Subcutaneous adipose tissue (tissue), 4 donors: ENCODE data around the gene RBM6. TPM values are rescaled to one million over a fixed set of nuclear protein-coding genes. Genes with fewer than 3 reads are reported as not detected.

ENCODE experiments used
- CTCF ChIP-seq: fragments of 450-650 bp; IDR thresholded peaks from one replicate; pipeline ENCODE4 v1.5.1; 2016; ENCODE audit warnings: low read depth, mild to moderate bottlenecking, control low read depth, antibody characterized with exemption, moderate library complexity
- total RNA-seq, 4 donors: library from RNA; depleted of rRNA; stranded (reverse); fragments of >200 nt; gene quantifications; one replicate each; pipeline ENCODE4 v1.1.0, GENCODE V29; 2016

Gene RBM6
- total RNA-seq, 4 donors from 2014 or later = 95.5 to 150 (median 107) TPM

- TF ChIP-seq CTCF = no peak
Measured at GRCh38 chr3:49910409-49911123, 29.4 kb upstream of the RBM6 start.

GRCh38 chr3:49911124-49911420 is 28.9 kb upstream of the RBM6 start:
- TF ChIP-seq CTCF = no peak

GRCh38 chr3:49911611-49912010 is 28.3 kb upstream of the RBM6 start:
- no peak for TF ChIP-seq CTCF

GRCh38 chr3:49912881-49913281 is 27.1 kb upstream of the RBM6 start:
- TF ChIP-seq CTCF = no peak

- TF ChIP-seq CTCF = no peak
Measured at GRCh38 chr3:49914906-49915305, 25.0 kb upstream of the RBM6 start.

- TF ChIP-seq CTCF = no peak
Measured at GRCh38 chr3:49916686-49917085, 23.3 kb upstream of the RBM6 start.

GRCh38 chr3:49924683-49925082 is 15.3 kb upstream of the RBM6 start:
- no peak for TF ChIP-seq CTCF
